Brain microvascular endothelial cell (primary cell): ENCODE results near the gene CEP112.

Experiments
- DNase-seq: peaks from one replicate; pipeline ENCODE4 v3.0.0-alpha.2; 2020
- H3K27ac ChIP-seq: fragments of 250-450 bp; sonication (Bioruptor Pico); 2 replicates; pipeline ENCODE4 v1.5.1; 2020; ENCODE audit warnings: mild to moderate bottlenecking, moderate library complexity
- H3K27me3 ChIP-seq: fragments of 250-450 bp; sonication (Bioruptor Pico); replicated peaks from 2 replicates; pipeline ENCODE4 v1.5.1; 2020; ENCODE audit warnings: mild to moderate bottlenecking
- H3K36me3 ChIP-seq: fragments of 250-450 bp; sonication (Bioruptor Pico); replicated peaks from 2 replicates; pipeline ENCODE4 v1.5.1; 2020; ENCODE audit warnings: mild to moderate bottlenecking
- H3K4me3 ChIP-seq: 2 replicates; pipeline ENCODE4 v1.5.1; 2011; ENCODE audit warnings: low read depth, mild to moderate bottlenecking, control low read depth, low read length, moderate library complexity
- CTCF ChIP-seq: IDR thresholded peaks from 2 replicates; pipeline ENCODE4 v1.5.1; 2011; ENCODE audit warnings: low read depth, mild to moderate bottlenecking, moderate library complexity, low read length, control low read depth, inconsistent platforms; ENCODE audit errors: missing control alignments
- in situ Hi-C: cut with HindIII; loops from 2 replicates; pipeline ENCODE4 v1.10.0; 2017; ENCODE audit warnings: low sequenced_read_pairs, low pct_ligation_motif_present

Gene CEP112

GRCh38 chr17:65756760-65757159 is 435.2 kb downstream of the CEP112 start:
- in situ Hi-C loops, result no loop called here
- no peak for TF ChIP-seq CTCF
- no peak for DNase-seq
- no peak overlapping the region for H3K27ac ChIP-seq
- no peaks in the 10 kb centered on the region for H3K27me3 ChIP-seq
- no peaks in the 10 kb centered on the region for H3K36me3 ChIP-seq
- no peak overlapping the region for H3K4me3 ChIP-seq

GRCh38 chr17:65755799-65756198 is 436.1 kb downstream of the CEP112 start:
- Histone ChIP-seq H3K27ac (no peak overlapping the region), H3K36me3 (no peaks in the 10 kb centered on the region), H3K4me3 (no peak overlapping the region), H3K27me3 (no peaks in the 10 kb centered on the region)
- no peak for TF ChIP-seq CTCF
- no peak for DNase-seq
- in situ Hi-C loops, result no loop called here

- no peak for DNase-seq
- H3K4me3 ChIP-seq, result no peak overlapping the region
- no peaks in the 10 kb centered on the region for H3K27me3 ChIP-seq
- TF ChIP-seq CTCF, result no peak
- in situ Hi-C loops, result no loop called here
- no peak overlapping the region for H3K27ac ChIP-seq
- no peaks in the 10 kb centered on the region for H3K36me3 ChIP-seq
These were observed 437.3 kb downstream of the CEP112 start for GRCh38 chr17:65754630-65755029.

- no peaks in the 10 kb centered on the region for H3K27me3 ChIP-seq
- in situ Hi-C loops, result no loop called here
- no peak overlapping the region for H3K27ac ChIP-seq
- H3K36me3 ChIP-seq, result no peaks in the 10 kb centered on the region
- no peak for TF ChIP-seq CTCF
- no peak for DNase-seq
- no peak overlapping the region for H3K4me3 ChIP-seq
These were observed 437.9 kb downstream of the CEP112 start for GRCh38 chr17:65754081-65754480.

GRCh38 chr17:65753348-65753747 is 438.6 kb downstream of the CEP112 start:
- Histone ChIP-seq H3K4me3 (no peak overlapping the region), H3K27ac (no peak overlapping the region), H3K27me3 (no peaks in the 10 kb centered on the region), H3K36me3 (no peaks in the 10 kb centered on the region)
- TF ChIP-seq CTCF, result no peak
- in situ Hi-C loops, result no loop called here
- DNase-seq, result no peak

GRCh38 chr17:65751263-65751662 is 440.7 kb downstream of the CEP112 start:
- H3K27me3 ChIP-seq, result no peaks in the 10 kb centered on the region
- in situ Hi-C loops, result no loop called here
- H3K27ac ChIP-seq, result no peak overlapping the region
- no peak overlapping the region for H3K4me3 ChIP-seq
- H3K36me3 ChIP-seq, result no peaks in the 10 kb centered on the region
- no peak for DNase-seq
- TF ChIP-seq CTCF, result no peak
